ENCODE results near the gene CCDC126. TPM values are rescaled to one million over a fixed set of nuclear protein-coding genes. Genes with fewer than 3 reads are reported as not detected.

CCDC126 gene
- total and polyA plus RNA-seq, 11 donors = 4.2 to 13.7 (median 9.7) TPM

DNA sequence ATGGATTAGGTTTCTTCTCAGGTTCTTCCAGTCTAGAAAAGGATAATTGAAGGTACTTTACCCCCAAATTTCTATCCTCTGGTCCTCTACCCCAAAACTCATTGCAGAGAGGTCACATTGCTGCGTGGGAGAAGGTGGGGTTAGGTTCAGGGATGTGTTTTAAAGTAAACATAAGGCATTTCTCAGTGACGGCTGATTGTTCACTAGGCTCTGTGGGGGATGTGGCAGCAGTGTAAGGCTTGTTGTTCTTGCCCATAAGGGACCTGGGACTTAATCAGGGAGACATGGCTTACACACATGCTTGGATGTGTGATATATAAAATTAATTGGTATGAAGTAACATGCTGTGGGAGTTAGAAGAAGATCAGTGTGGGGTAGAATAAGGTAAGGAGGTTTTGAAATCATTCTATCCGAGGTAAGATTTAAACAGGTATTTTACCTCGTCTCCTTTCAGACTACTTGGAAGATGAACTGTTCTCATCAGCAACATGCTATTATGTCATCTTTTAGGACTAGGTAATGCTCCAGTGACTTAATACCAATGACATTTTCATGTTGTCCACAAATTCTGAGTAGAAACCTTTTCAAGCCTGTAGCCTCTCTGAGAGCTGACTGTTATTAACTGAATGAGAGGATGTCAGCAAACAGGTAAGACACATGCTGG is 6.6 kb downstream of the CCDC126 start:
- H3K9me3 ChIP-seq = no peaks in the 10 kb centered on the region
- no peaks in the 10 kb centered on the region for H3K36me3 ChIP-seq
- 85 to 88% (median 86%) methylated on average over 4 of the region's 4 CpGs for WGBS, 4 donors
- H3K4me1 ChIP-seq = peaks cover 0 to 7% (median 4%) of the 10 kb centered on the region in 12 donors
- no peak for TF ChIP-seq POLR2A (IDR thresholded peaks at IDR 0.05)
- TF ChIP-seq, protein P1, sequence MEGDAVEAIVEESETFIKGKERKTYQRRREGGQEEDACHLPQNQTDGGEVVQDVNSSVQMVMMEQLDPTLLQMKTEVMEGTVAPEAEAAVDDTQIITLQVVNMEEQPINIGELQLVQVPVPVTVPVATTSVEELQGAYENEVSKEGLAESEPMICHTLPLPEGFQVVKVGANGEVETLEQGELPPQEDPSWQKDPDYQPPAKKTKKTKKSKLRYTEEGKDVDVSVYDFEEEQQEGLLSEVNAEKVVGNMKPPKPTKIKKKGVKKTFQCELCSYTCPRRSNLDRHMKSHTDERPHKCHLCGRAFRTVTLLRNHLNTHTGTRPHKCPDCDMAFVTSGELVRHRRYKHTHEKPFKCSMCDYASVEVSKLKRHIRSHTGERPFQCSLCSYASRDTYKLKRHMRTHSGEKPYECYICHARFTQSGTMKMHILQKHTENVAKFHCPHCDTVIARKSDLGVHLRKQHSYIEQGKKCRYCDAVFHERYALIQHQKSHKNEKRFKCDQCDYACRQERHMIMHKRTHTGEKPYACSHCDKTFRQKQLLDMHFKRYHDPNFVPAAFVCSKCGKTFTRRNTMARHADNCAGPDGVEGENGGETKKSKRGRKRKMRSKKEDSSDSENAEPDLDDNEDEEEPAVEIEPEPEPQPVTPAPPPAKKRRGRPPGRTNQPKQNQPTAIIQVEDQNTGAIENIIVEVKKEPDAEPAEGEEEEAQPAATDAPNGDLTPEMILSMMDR (IDR thresholded peaks at IDR 0.05) = no peak
- no peak overlapping the region for H3K4me3 ChIP-seq
- DNase-seq (no peak), ATAC-seq (no peak)
- intact Hi-C loops (cut with DNase I) = no loop called here
- H3K27me3 ChIP-seq = no peaks in the 10 kb centered on the region
- H3K27ac ChIP-seq = no peak overlapping the region

DNA sequence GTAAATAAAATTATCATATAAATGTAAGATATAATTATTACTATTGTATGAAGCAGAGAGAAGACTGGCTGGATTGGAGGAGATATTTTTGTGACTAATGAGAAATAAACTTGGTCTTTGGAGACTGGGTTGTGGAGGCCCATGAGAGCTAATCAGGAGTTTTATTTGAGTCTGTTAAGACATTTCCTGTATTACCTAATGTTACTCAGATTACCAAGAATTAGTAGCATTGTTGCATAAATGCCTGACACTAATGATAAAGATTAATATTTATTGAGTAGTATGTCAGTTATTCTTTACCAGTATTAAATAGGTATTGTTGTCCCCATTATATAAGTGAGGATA is 7.1 kb downstream of the CCDC126 start:
- no peak for DNase-seq
- TF ChIP-seq POLR2A (IDR thresholded peaks at IDR 0.05) = no peak
- TF ChIP-seq, protein P1 (IDR thresholded peaks at IDR 0.05) = no peak
- no peak for ATAC-seq
- Histone ChIP-seq H3K27me3 (no peaks in the 10 kb centered on the region), H3K9me3 (no peaks in the 10 kb centered on the region), H3K4me3 (no peak overlapping the region), H3K36me3 (no peaks in the 10 kb centered on the region), H3K4me1 (peaks cover 0 to 2% (median 0%) of the 10 kb centered on the region in 12 donors), H3K27ac (no peak overlapping the region)
- intact Hi-C loops (cut with DNase I) = no loop called here

DNA sequence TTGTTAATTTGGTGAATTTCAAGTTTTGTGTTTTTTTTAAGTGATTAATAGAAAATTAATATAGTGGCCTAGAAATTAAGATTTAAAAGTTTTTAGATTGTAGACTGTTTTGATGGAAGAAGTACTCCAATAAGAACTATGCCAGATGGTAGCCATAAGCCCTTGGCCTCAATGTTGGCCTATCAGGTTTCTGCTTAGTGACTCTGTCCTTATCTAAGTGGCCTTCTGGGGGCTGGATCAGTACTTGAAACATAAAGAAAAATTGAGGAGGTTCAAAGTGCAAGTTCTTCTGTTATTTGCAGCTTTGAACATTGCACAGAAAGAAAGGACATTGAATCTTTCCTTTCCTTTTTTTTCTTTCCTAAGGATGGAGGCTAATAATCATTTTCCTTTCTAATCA is 9.9 kb downstream of the CCDC126 start:
- intact Hi-C loops (cut with DNase I) = no loop called here
- TF ChIP-seq POLR2A (IDR thresholded peaks at IDR 0.05) = no peak
- TF ChIP-seq, protein P1 (IDR thresholded peaks at IDR 0.05) = no peak
- H3K36me3 ChIP-seq = peaks cover 0 to 10% (median 2%) of the 10 kb centered on the region in 9 donors
- no peaks in the 10 kb centered on the region for H3K27me3 ChIP-seq
- H3K9me3 ChIP-seq = no peaks in the 10 kb centered on the region
- H3K4me1 ChIP-seq = no peaks in the 10 kb centered on the region
- H3K27ac ChIP-seq = no peak overlapping the region
- no peak overlapping the region for H3K4me3 ChIP-seq
- DNase-seq (no peak), ATAC-seq (no peak)

DNA sequence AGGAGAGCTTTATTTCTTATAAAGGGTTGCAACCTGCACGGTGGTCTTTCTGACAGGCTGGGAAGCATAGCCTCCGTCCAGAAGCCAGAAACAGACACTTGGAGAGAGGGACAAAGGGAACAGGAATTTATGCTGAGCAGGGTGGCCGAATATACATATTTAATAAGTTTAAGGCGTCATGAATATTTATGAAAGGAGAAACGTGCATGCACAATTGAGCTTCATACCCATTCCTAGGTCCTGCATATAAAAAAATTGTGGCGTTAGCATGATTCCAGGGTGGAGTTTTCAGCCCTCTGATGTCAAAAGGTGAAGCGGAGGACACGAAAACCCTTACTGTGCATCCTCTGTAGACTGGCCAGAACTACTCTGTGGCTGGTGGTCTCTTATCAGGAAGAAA is 10.7 kb downstream of the CCDC126 start:
- intact Hi-C loops (cut with DNase I) = no loop called here
- TF ChIP-seq, protein P1 (IDR thresholded peaks at IDR 0.05) = no peak
- TF ChIP-seq POLR2A (IDR thresholded peaks at IDR 0.05) = no peak
- no peaks in the 10 kb centered on the region for H3K4me1 ChIP-seq
- ATAC-seq = no peak
- peaks cover 0 to 12% (median 6%) of the 10 kb centered on the region in 9 donors for H3K36me3 ChIP-seq
- H3K9me3 ChIP-seq = no peaks in the 10 kb centered on the region
- H3K27me3 ChIP-seq = no peaks in the 10 kb centered on the region
- DNase-seq = no peak
- H3K27ac ChIP-seq = no peak overlapping the region
- no peak overlapping the region for H3K4me3 ChIP-seq
- WGBS, 4 donors = 90 to 96% (median 94%) methylated on average over 8 of the region's 8 CpGs
